ENCODE data around the gene CPNE4.

Gene CPNE4

GRCh38 chr3:131730581-131730980 is 304.2 kb downstream of the CPNE4 start:
- DNase-seq = no peak

- no peak for DNase-seq
These were observed 305.2 kb downstream of the CPNE4 start for GRCh38 chr3:131729643-131730017.

- DNase-seq = no peak
These were observed 305.7 kb downstream of the CPNE4 start for GRCh38 chr3:131728898-131729642.

GRCh38 chr3:131725414-131725813 is 309.4 kb downstream of the CPNE4 start:
- no peak for DNase-seq

- DNase-seq = no peak
These were observed 311.5 kb downstream of the CPNE4 start for GRCh38 chr3:131723343-131723742.

GRCh38 chr3:131717493-131717892 is 317.3 kb downstream of the CPNE4 start:
- no peak for DNase-seq

GRCh38 chr3:131716943-131717342 is 317.9 kb downstream of the CPNE4 start:
- no peak for DNase-seq

- DNase-seq = no peak
These were observed 318.8 kb downstream of the CPNE4 start for GRCh38 chr3:131716007-131716406.

GRCh38 chr3:131714585-131715220 is 320.1 kb downstream of the CPNE4 start:
- DNase-seq = no peak

GRCh38 chr3:131713416-131714123 is 321.2 kb downstream of the CPNE4 start:
- DNase-seq = no peak

GRCh38 chr3:131712662-131713061 is 322.2 kb downstream of the CPNE4 start:
- no peak for DNase-seq

- no peak for DNase-seq
These were observed 323.6 kb downstream of the CPNE4 start for GRCh38 chr3:131711114-131711768.

- no peak for DNase-seq
These were observed 326.6 kb downstream of the CPNE4 start for GRCh38 chr3:131708241-131708640.

GRCh38 chr3:131705558-131706051 is 329.2 kb downstream of the CPNE4 start:
- DNase-seq = no peak

GRCh38 chr3:131705099-131705498 is 329.7 kb downstream of the CPNE4 start:
- no peak for DNase-seq

GRCh38 chr3:131704098-131704497 is 330.7 kb downstream of the CPNE4 start:
- no peak for DNase-seq

- no peak for DNase-seq
These were observed 332.7 kb downstream of the CPNE4 start for GRCh38 chr3:131702146-131702545.

GRCh38 chr3:131701153-131701770 is 333.6 kb downstream of the CPNE4 start:
- DNase-seq = no peak

- DNase-seq = no peak
These were observed 335.8 kb downstream of the CPNE4 start for GRCh38 chr3:131699001-131699400.

- DNase-seq = no peak
These were observed 340.4 kb downstream of the CPNE4 start for GRCh38 chr3:131694376-131694775.

GRCh38 chr3:131692356-131692755 is 342.5 kb downstream of the CPNE4 start:
- DNase-seq = no peak

GRCh38 chr3:131690800-131691199 is 344.0 kb downstream of the CPNE4 start:
- no peak for DNase-seq

GRCh38 chr3:131688370-131688769 is 346.4 kb downstream of the CPNE4 start:
- no peak for DNase-seq

Data from eye (tissue), 1 donor.